Cerebellar cortex (tissue), 1 donor: Measurements from ENCODE around the gene EGFL7.
A peak's percentile ranks its signal among the peaks of the same experiment; 100 is the strongest.

ENCODE experiments used
- DNase-seq: peaks from one replicate; pipeline ENCODE4 v3.0.0-alpha.2; 2015; ENCODE audit warnings: low spot score

EGFL7 gene

DNA sequence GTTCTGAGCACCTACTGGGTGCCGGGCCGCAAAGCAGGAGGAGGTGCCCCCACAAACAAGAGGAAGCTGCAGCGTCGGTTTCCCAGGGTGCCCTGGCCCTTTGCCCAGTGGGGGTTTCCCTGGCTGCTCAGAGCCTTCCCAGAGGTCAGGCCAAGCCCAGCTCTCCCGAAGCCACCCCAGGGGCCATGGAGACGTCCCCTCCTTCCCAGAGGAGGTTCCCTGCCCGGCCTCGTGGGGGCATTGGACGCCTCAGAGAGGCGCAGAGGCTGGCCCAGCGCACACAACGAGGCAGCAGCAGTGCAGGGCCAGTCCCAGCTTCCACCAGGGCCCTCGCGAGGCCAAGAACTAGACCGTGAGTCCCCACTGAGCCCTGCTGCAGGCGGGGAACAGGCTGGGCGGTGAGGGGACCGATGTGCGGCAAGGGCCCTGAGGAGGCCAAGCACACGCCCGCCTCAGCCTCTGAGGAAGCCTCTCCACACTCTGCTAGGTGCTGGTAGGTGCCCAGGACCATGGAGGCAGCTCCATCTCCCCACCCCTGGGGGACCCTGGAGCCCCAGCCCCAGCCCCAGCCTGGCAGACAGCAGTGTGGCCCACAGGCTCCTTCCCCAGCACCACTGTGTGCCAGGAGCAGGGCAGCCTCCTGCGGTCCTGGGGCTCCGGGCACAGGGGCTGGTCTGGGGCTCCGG, 56.6 kb downstream of the EGFL7 start:
- peak; percentile 43 for DNase-seq

DNA sequence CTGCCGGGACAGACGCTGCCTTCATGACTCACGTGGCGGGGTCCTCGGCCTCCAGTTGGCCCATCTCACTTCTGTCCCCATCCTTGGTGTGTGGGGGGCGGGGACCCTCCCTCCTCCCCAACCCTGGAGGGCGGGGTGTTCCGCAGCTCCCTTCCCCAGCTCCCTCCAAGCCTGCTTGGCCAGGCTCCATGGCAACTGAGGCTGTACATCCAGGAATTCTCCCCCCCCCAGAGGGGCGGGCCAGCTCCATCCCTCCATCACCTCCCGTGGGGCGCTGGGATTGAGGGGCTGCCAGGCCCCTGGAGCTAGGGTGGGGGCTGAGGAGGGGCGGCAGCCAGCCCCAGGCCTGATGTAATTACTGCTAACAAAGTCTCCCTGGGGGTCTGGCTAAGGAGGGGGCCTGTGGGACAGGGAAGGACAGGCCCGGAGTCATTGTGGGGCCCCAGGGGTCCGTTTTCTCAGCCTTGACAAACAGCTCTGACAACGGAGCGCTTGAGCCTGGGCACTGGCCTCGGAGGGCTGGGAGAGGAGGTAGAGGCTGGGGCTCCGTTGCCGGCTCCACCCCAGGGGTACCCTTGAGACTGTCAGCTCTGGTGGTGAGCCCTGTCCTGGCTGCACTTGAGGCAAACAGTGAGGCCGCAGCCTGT, 57.7 kb downstream of the EGFL7 start:
- peak; percentile 71 for DNase-seq

DNA sequence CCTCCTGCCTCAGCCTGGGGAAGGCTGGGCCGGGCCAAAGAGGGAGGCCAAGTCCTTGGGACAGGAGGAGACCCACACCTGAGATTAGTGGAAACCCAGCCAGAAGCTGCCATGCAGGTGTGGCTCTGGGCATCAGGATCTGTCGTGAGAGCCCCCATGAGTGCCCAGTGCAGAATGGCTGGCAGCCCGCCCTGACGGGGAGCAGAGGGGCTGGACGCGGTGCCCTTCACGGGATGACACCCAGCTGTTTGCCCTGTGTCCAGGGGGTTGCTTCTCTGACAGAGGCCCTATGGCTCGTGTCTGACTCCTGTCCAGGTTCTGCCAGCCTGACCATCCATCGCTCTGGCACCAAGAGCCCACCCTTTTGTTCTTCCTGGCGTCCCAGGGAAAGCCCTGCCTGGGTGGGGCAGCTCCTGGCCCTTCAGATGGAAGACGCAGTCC, 58.2 kb downstream of the EGFL7 start:
- DNase-seq, result no peak

DNA sequence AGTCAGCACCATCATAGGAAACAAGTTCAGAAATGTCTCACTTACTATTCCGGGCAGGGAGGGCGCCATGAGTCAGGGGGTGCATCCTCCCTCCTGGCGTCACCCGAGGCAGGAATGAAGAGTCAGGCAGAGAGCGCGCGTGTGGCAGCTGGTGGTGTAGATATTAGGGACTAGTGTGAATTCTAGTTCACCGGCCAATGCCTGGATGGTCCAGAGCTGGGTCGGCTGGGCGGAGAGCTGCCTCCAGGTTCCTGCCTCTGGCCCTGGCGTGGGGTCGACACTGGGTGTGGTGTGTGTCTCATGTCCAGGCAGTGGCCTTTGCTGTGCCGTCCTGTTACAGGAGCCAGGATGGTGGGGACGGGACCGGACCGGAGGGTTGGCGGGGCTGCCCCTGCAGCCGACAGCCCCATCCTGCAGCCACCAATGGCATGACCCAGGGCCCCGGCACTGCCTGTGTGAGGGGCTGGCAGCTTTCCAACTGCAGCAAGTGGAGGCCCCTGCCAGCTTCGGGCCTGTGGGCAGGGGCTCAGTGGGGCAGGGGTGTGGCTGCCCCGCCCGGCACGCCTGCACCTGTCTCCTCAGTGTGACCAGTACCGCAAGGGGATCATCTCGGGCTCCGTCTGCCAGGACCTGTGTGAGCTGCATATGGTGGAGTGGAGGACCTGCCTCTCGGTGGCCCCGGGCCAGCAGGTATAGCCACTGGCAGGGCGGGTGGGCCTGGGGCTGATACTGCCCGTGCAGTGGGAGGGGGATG, 58.8 kb downstream of the EGFL7 start:
- DNase-seq, result peak; percentile 61
